HG02610 (cell line): Measurements from ENCODE around the gene SHROOM2.
"Not testable (repeated sequence)": the region's sequence is repeated elsewhere in the genome, so short reads cannot be mapped to it uniquely, and the experiment has no call there.

Source experiments
- ATAC-seq: cut with Tn5 transposase; IDR thresholded peaks from one replicate; pipeline ENCODE4 v1.9.1; 2021; ENCODE audit warnings: mild to moderate bottlenecking, moderate library complexity; ENCODE audit not compliant: unreplicated experiment

The SHROOM2 gene, protein sequence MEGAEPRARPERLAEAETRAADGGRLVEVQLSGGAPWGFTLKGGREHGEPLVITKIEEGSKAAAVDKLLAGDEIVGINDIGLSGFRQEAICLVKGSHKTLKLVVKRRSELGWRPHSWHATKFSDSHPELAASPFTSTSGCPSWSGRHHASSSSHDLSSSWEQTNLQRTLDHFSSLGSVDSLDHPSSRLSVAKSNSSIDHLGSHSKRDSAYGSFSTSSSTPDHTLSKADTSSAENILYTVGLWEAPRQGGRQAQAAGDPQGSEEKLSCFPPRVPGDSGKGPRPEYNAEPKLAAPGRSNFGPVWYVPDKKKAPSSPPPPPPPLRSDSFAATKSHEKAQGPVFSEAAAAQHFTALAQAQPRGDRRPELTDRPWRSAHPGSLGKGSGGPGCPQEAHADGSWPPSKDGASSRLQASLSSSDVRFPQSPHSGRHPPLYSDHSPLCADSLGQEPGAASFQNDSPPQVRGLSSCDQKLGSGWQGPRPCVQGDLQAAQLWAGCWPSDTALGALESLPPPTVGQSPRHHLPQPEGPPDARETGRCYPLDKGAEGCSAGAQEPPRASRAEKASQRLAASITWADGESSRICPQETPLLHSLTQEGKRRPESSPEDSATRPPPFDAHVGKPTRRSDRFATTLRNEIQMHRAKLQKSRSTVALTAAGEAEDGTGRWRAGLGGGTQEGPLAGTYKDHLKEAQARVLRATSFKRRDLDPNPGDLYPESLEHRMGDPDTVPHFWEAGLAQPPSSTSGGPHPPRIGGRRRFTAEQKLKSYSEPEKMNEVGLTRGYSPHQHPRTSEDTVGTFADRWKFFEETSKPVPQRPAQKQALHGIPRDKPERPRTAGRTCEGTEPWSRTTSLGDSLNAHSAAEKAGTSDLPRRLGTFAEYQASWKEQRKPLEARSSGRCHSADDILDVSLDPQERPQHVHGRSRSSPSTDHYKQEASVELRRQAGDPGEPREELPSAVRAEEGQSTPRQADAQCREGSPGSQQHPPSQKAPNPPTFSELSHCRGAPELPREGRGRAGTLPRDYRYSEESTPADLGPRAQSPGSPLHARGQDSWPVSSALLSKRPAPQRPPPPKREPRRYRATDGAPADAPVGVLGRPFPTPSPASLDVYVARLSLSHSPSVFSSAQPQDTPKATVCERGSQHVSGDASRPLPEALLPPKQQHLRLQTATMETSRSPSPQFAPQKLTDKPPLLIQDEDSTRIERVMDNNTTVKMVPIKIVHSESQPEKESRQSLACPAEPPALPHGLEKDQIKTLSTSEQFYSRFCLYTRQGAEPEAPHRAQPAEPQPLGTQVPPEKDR (N-terminal part only)

DNA sequence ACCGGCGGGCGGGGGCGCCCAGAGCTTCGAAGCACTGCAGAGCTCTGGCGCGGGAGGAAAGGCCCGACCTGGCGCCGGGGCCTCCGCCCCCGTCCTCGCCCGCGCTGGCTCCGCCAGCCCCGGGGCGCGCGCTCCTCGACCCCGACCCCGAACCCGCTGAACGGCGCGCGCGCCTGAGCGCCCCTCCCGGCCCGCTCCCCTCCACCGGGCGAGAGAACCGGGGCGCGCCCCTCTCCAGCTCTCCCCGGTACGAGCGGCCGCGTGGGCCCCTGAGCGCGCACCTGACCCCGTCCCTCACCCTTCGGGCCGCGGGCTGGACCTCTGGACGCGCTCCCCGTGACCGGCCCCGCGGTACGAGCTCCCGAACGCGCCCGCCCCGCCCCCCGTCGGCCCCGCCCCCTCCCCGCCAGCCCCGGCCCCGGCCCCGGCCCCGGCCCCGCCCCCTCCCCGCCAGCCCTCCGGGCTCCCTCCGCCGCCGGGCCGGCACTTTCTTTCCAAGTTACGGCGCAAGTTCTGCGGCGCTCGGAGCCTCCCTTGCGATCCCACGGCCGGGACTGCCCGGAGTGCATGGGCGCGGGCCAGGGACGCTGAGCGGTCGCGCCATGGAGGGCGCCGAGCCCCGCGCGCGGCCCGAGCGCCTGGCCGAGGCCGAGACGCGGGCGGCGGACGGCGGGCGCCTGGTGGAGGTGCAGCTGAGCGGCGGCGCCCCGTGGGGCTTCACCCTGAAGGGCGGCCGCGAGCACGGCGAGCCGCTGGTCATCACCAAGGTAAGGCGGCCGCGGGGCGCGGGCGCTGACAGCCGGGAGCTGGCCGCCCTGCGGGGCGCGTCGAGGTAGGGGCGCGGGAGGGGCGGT, at the start of gene SHROOM2:
Gene SHROOM2 (plus strand): TSS at position 486 of the 854 bp plus-strand sequence. CDS start 117 bp downstream, at position 603.
- no peak for ATAC-seq

GRCh38 chrX:9737363-9737762, 48.9 kb upstream of the SHROOM2 start:
- no peak for ATAC-seq

DNA sequence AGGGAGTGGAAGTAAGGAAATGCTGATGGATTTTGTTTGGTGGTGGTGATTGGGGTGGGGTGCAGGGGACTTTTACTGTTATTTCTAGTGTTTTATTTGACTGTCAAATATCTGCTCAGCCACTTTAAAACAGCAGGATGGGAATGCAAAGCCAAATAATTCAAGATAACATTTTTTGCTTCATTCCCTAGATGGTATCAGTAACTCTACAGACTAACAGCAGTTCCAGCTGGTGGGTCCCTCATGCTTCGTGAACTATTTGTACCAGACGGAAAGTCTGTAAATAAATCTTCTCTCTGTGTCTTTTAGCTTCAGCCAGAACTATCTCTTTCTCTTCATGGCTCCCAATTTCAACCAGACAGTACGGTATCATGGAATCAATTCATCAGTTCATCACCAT, 48.1 kb upstream of the SHROOM2 start:
- no peak for ATAC-seq

- no peak for ATAC-seq
Measured at GRCh38 chrX:9739130-9739529, 47.1 kb upstream of the SHROOM2 start.

DNA sequence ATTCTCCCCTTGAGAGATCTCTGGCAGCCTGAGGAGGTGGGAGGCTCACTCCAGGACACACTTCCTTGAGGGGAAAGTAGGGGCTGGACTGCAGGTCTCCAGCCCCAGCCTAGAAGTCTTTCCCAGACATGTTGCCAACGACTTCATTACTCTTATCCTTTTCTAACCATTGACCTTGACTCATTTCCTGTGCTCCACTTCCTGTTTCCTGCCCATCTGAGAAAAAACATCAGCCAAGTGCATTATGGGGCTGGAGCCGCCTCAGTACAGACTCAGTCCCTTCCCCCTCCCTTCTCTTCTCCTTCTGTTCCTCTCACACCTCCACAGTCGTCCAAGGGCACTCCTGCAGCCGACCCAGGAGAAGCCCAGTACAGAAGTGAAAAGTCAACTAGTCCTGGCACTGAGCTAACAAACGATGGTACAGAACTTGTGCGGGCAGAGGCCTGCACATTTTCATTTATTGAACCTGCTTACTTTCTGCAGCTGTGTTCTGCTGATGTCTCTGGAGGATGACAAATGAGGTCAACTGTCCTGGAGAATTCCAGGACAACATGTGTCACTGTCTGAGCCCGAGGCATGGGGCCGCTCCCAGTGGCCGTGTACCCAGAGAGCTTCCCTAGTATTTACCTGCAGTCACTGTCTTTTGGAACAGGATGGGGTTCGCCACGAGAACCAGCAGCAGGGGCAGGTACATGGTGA, 40.7 kb upstream of the SHROOM2 start:
- ATAC-seq: no peak

- no peak for ATAC-seq
Measured at GRCh38 chrX:9746148-9746888, 39.9 kb upstream of the SHROOM2 start.

DNA sequence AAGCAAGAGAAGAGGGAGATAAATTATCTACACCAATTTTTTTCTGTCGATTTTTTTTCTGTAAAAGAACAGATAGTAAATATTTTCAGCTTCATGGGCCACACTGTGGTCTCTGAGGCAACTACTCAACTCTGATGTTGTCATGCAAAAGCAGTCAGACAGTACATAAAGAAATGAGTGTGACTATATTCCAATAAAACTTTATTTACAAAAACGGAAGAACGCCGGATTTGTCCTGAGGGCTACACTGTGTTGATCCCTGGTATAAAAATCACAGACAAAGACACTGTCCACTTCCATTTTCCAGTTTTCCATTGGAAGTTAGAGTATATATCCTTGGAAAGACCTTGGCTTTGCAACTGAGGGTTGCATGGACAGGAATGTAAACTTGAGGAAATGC, 38.6 kb upstream of the SHROOM2 start:
- ATAC-seq: no peak

DNA sequence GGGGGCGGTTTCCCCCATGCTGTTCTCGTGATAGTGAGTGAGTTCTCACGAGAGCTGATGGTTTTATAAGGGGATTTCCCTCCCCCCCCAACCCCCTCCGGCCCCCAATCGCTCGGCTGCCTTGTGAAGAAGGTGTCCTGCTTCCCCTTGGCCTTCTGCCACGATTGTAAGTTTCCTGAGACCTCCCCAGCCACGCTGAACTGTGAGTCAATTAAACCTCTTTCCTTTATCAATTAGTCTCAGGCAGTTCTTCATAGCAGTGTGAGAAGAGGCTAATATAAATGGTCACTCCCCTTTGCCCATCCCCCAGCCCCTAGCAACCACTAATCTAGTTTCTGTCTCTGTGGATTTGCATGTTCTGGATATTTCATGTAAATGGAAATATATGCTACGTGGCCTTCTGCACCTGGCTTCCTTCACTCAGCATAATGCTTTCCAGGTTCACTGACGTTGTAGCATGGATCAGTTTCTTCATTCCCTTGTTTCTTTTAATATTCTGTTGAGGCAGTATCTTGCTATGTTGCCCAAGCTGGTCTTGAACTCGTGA, 37.0 kb upstream of the SHROOM2 start:
- ATAC-seq: no peak

GRCh38 chrX:9757366-9757765, 28.9 kb upstream of the SHROOM2 start:
- no peak for ATAC-seq

DNA sequence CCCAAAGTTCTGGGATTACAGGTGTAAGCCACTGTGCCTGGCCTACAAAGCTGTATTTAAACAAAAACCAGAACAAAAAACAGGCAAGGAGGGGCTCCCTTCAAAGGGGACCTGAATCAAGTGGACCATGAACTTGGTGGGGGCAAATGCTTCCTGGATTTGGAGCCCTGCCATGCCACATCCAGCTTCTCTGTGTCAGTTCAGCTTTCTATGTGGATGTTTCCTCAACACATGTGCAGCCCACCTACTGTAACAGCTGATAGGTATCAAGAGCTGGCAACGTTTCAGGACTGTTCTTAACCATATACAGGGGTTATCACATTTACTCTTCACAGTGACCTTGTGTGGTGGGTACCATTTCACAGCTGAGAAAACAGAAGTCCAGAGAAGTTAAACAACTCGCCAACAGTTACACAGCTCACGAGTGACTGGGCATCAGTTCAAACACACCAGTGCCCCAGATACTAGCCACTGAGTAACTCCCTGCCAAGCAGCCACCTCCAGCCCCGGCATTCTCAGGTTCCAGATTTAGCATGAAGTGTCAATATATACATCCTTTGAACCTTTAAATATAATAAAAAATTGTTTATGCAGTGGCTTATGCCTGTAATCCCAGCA, 28.1 kb upstream of the SHROOM2 start:
- ATAC-seq: no peak

GRCh38 chrX:9759337-9759736, 26.9 kb upstream of the SHROOM2 start:
- no peak for ATAC-seq

GRCh38 chrX:9765072-9765736, 21.0 kb upstream of the SHROOM2 start:
- ATAC-seq: no peak

DNA sequence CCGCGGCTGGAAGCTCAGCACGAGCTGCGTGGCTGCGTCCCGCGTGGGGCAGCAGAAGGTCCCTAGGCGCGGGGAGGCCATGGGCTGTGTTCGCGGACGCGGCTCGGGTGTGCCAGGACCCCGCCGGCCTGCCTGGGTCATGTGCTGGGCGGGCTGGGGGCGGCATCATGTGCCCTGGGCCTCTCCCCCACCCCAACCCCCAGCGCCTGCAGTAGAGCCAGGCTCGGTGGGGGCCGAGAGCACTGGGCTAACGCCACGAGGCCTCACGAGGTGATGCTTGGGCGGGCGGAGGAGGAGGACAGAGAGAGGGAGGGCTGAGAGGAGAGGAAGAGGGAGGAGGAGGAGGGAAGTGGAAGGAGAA, 20.5 kb upstream of the SHROOM2 start, which contains the start of gene GPR143:
Gene GPR143 (minus strand): TSS at position 111 of the 361 bp plus-strand sequence. CDS start 30 bp downstream, at position 81.
- no peak for ATAC-seq

- ATAC-seq: no peak
Measured at GRCh38 chrX:9767375-9767774, 18.9 kb upstream of the SHROOM2 start.

DNA sequence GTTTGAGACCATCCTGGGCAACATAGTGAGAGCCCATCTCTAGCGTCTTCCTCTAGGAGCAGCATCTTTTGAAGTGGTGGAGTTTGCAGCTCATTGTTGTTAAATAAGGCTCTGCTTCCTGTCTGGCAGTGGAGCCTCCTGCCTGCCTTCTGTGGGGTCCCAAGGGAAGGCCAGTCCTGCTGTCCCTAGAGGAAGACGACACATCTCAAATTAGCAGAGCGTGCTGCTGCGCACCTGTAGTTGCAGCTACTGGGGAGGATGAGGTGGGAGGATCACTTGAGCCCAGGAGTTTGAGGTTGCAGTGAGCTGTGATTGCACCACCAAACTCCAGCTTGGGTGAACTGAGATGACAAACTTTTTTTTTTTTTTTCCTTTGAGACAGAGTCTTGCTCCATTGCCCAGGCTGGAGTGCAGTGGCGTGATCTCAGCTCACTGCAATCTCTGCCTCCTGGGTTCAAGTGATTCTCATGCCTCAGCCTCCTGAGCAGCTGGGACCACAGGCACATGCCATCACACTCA, 17.8 kb upstream of the SHROOM2 start:
- ATAC-seq: not testable (repeated sequence)

GRCh38 chrX:9770319-9770718, 15.9 kb upstream of the SHROOM2 start:
- no peak for ATAC-seq

- ATAC-seq: no peak
Measured at GRCh38 chrX:9772943-9773342, 13.3 kb upstream of the SHROOM2 start.
